ENCODE measurements around the gene CADM2. TPM values are rescaled to one million over a fixed set of nuclear protein-coding genes. Genes with fewer than 3 reads are reported as not detected.

CADM2 gene
- total RNA-seq, 1 donor = not detected

DNA sequence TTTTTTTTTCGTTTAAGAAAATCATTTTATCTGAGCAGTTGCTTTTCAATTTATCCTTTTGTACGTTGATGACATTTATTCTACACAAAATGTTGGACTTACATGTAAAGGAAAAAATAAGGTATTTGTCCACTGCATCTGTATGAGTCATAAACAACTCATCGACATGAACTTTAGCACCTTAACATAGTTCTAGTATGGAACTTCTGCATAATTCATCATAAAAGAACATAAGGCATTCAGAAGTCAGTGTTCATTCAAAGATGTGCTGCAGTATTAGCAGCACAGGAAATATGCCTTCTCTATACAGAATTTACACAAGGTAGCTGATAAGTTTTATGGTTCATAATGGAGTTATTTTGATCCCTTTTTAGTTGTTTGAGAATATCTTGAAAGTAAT lies 801.6 kb downstream of the CADM2 start:
- H3K27ac ChIP-seq (ENCODE audit: low read depth, low read length) = no peak overlapping the region
- no peak overlapping the region for H2AFZ ChIP-seq (ENCODE audit: low read length)
- no peak overlapping the region for H3K4me3 ChIP-seq (ENCODE audit: insufficient read depth, low read length)
- no peak overlapping the region for H3K4me2 ChIP-seq (ENCODE audit: insufficient read depth, low read length)
- no peak for DNase-seq (ENCODE audit: insufficient read length, low spot score, missing footprints)
- H3K9me3 ChIP-seq (ENCODE audit: low read depth, low read length) = no peaks in the 10 kb centered on the region
- no peaks in the 10 kb centered on the region for H3K79me2 ChIP-seq (ENCODE audit: insufficient read depth, low read length)
- TF ChIP-seq, protein P1, sequence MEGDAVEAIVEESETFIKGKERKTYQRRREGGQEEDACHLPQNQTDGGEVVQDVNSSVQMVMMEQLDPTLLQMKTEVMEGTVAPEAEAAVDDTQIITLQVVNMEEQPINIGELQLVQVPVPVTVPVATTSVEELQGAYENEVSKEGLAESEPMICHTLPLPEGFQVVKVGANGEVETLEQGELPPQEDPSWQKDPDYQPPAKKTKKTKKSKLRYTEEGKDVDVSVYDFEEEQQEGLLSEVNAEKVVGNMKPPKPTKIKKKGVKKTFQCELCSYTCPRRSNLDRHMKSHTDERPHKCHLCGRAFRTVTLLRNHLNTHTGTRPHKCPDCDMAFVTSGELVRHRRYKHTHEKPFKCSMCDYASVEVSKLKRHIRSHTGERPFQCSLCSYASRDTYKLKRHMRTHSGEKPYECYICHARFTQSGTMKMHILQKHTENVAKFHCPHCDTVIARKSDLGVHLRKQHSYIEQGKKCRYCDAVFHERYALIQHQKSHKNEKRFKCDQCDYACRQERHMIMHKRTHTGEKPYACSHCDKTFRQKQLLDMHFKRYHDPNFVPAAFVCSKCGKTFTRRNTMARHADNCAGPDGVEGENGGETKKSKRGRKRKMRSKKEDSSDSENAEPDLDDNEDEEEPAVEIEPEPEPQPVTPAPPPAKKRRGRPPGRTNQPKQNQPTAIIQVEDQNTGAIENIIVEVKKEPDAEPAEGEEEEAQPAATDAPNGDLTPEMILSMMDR (IDR thresholded peaks at IDR 0.05; ENCODE audit: extremely low read depth, low read depth, low read length) = no peak
- H3K36me3 ChIP-seq (ENCODE audit: insufficient read depth, low read length) = no peaks in the 10 kb centered on the region
- no peaks in the 10 kb centered on the region for H3K27me3 ChIP-seq (ENCODE audit: insufficient read depth, low read length)
- H3K4me1 ChIP-seq (ENCODE audit: insufficient read depth, low read length) = no peaks in the 10 kb centered on the region
- H4K20me1 ChIP-seq (ENCODE audit: insufficient read depth, low read length) = no peaks in the 10 kb centered on the region

DNA sequence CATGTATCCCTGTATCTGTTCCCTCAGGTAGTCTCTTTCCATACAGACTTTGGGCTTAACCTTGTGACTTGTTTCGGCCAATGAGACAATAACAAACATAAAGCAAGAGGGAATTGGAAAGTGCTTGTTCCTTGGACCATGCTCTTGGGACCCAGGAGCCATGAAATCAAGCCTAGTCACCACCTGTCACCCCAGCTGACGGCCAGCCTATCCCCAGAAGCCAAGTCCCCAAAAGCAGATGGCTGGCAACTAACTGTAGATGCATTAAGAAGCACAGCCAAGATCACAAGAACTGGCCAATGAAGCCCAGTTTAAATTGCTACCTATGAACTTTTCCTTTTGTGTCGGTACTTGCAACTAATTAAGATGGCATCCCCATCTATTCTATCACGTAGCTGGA lies 822.0 kb downstream of the CADM2 start:
- Histone ChIP-seq H3K27ac (ENCODE audit: low read depth, low read length) (no peak overlapping the region), H3K36me3 (ENCODE audit: insufficient read depth, low read length) (no peaks in the 10 kb centered on the region), H2AFZ (ENCODE audit: low read length) (no peak overlapping the region), H4K20me1 (ENCODE audit: insufficient read depth, low read length) (no peaks in the 10 kb centered on the region), H3K4me3 (ENCODE audit: insufficient read depth, low read length) (no peak overlapping the region), H3K4me2 (ENCODE audit: insufficient read depth, low read length) (no peak overlapping the region), H3K9me3 (ENCODE audit: low read depth, low read length) (peaks cover 5% of the 10 kb centered on the region), H3K4me1 (ENCODE audit: insufficient read depth, low read length) (no peaks in the 10 kb centered on the region), H3K79me2 (ENCODE audit: insufficient read depth, low read length) (no peaks in the 10 kb centered on the region), H3K27me3 (ENCODE audit: insufficient read depth, low read length) (no peaks in the 10 kb centered on the region)
- DNase-seq (ENCODE audit: insufficient read length, low spot score, missing footprints) = no peak
- TF ChIP-seq, protein P1 (IDR thresholded peaks at IDR 0.05; ENCODE audit: extremely low read depth, low read depth, low read length) = no peak

DNA sequence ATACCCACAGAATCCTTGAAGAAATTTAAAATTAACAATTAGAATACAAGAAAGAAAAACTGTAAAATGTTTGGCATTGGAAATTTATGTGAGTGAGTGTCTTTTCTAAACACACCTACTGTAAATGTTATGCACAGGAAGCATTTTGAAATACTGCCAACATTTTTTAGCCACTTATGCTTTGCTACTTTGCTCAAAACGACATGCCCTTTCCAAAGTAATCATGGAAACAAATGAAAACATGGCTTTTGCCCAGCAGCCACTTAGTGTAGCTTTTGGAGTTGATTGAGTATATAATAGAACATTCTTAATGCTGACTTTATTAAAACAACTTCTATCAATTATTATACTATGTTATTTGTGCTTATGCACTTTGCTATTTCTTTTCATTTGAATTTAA lies 823.0 kb downstream of the CADM2 start:
- no peak overlapping the region for H2AFZ ChIP-seq (ENCODE audit: low read length)
- H3K27ac ChIP-seq (ENCODE audit: low read depth, low read length) = no peak overlapping the region
- H3K4me1 ChIP-seq (ENCODE audit: insufficient read depth, low read length) = no peaks in the 10 kb centered on the region
- no peak overlapping the region for H3K4me3 ChIP-seq (ENCODE audit: insufficient read depth, low read length)
- H3K36me3 ChIP-seq (ENCODE audit: insufficient read depth, low read length) = no peaks in the 10 kb centered on the region
- TF ChIP-seq, protein P1 (IDR thresholded peaks at IDR 0.05; ENCODE audit: extremely low read depth, low read depth, low read length) = no peak
- peaks cover 5% of the 10 kb centered on the region for H3K9me3 ChIP-seq (ENCODE audit: low read depth, low read length)
- H3K79me2 ChIP-seq (ENCODE audit: insufficient read depth, low read length) = no peaks in the 10 kb centered on the region
- no peaks in the 10 kb centered on the region for H3K27me3 ChIP-seq (ENCODE audit: insufficient read depth, low read length)
- DNase-seq (ENCODE audit: insufficient read length, low spot score, missing footprints) = no peak
- no peak overlapping the region for H3K4me2 ChIP-seq (ENCODE audit: insufficient read depth, low read length)
- no peaks in the 10 kb centered on the region for H4K20me1 ChIP-seq (ENCODE audit: insufficient read depth, low read length)

DNA sequence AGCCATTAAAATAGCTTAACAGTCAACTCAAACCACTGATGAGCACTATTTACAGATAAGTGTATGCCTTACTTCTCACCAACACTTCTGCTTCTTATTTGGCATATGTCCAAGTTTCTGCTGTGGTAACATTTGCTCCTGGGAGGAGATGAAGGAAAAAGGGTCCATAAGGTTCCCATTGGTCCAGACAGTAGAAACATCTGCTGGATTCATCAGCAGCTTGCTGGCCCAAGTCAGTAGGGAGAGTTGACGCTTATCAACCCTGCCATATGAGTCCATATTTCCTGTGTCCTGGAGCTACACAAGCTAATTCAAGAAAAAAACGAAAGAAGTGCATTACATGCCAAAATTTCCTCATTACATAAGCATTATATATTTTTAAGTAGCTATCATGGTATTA lies 824.5 kb downstream of the CADM2 start:
- Histone ChIP-seq H4K20me1 (ENCODE audit: insufficient read depth, low read length) (no peaks in the 10 kb centered on the region), H3K36me3 (ENCODE audit: insufficient read depth, low read length) (no peaks in the 10 kb centered on the region), H3K9me3 (ENCODE audit: low read depth, low read length) (peaks cover 5% of the 10 kb centered on the region), H2AFZ (ENCODE audit: low read length) (no peak overlapping the region), H3K4me3 (ENCODE audit: insufficient read depth, low read length) (no peak overlapping the region), H3K4me1 (ENCODE audit: insufficient read depth, low read length) (no peaks in the 10 kb centered on the region), H3K4me2 (ENCODE audit: insufficient read depth, low read length) (no peak overlapping the region), H3K79me2 (ENCODE audit: insufficient read depth, low read length) (no peaks in the 10 kb centered on the region), H3K27me3 (ENCODE audit: insufficient read depth, low read length) (no peaks in the 10 kb centered on the region), H3K27ac (ENCODE audit: low read depth, low read length) (no peak overlapping the region)
- no peak for DNase-seq (ENCODE audit: insufficient read length, low spot score, missing footprints)
- TF ChIP-seq, protein P1 (IDR thresholded peaks at IDR 0.05; ENCODE audit: extremely low read depth, low read depth, low read length) = no peak

Data from osteoblast (primary cell).